HK-2 (cell line): ENCODE measurements around the gene PLCB1.
A peak's percentile ranks its signal among the peaks of the same experiment; 100 is the strongest.
"Not testable (repeated sequence)": the region's sequence is repeated elsewhere in the genome, so short reads cannot be mapped to it uniquely, and the experiment has no call there.

ENCODE experiments used
- DNase-seq: peaks from one replicate; pipeline ENCODE4 v3.0.0-alpha.2; 2018; ENCODE audit not compliant: unreplicated experiment

PLCB1 gene

DNA sequence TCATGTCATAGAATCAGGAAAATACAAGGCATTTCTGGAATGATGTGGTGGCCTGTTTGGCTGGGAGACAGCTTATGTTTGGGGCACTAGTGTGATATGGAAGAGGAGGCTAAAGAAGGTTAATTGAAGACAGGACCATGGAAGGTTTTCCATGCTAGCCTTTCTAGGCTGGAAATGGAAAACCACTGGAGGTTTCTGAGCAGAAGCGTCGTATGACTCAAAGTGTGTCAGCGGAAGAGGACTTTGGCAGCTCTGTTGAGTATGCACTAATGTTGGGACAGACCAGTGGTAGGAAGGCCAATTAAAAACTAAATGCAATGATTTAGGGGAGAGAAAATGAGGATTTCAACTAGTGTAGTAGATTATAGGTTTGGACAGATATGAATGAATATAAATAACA lies 413.1 kb downstream of the PLCB1 start:
- no peak for DNase-seq

DNA sequence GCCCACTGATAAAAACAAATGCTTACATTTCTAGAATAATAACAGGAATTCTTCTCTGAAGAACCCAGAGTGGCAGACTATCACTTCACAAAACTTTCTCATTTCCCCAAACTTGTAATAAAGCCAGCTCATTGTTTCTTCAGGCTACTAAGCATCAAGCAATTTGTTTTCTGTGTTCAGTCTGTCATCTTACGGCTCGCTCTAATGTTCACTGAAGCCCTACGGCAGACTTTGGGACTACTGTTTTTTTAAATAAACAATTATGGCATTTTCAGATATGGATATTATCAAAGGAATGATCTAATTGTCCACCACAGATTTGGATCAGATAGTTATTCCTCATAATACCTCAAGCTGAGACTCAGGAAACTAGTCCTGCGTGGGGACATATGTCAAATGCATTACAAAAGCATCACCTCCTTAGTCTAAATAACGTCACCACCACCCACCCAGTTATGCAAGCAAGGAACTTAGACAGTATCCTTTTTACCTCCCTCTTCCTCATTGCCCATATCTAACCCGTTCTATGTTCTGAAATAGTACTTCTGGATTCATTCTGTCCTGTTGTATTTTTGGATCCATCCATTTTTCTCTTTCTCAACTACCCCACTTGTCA lies 415.1 kb downstream of the PLCB1 start:
- no peak for DNase-seq

DNA sequence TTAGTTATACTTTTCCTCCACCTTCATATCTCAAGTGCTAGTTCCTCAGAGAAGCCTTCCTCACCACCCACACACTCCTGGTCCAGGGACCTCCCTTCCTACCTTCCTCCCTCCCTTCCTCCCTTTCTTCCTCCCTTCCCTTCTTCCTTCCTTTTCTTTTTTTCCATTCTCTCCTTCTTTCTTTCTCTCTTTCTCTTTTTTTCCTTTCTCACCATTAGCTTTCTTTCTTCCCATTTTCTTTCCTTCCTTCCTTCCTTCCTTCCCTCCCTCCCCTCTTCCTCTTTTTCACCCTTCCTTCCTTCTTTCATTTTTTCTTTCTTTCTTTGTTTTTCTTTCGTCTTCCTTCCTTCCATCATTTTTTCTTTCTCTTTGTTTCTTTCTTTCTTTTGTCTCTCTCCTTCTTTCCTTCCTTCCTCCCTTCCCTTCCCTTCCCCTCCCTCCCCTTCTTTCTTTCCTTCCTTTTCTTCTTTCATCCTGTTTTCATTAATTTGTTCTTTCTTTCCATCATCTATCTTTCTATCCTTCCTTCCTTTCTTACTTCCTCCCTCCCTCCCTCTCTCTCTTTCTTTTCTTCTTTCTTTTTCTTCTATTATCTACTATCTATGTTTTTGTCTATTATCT lies 416.0 kb downstream of the PLCB1 start:
- DNase-seq: no peak

DNA sequence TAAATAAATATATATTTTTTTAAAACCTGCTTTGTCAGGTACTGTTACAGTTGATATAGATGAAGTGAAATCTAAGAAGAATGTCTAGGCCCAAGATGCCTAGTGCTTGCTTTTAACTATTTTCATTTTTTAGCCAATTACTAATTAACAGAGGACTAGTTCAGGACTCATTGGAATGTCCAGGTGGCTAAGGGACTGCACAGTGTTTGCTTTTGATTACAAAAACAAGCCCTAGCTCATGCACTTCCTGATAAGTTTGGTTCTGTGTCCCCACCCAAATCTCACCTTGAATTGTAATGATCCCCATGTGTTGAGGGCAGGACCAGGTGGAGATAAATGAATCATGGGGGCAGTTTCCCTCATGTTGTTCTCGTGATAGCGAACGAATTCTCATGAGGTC lies 417.1 kb downstream of the PLCB1 start:
- DNase-seq: no peak

DNA sequence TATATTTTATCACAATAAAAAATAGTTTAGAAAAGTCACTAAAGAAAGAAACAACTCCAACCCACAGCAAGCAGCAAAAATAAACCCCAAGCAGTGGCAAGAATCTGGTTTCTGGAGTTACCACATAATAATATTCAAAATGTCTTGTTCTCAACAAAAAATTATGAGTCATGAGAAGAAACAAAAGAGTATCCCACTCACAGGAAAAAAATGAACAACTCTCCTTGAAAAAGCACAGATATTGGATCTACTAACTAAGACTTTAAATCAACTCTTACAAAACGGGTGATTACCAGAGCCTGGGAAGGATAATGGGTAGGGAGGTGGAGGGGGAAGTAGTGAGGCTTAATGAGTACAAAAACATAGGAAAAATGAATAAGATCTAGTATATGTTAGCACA lies 425.6 kb downstream of the PLCB1 start:
- DNase-seq: no peak

DNA sequence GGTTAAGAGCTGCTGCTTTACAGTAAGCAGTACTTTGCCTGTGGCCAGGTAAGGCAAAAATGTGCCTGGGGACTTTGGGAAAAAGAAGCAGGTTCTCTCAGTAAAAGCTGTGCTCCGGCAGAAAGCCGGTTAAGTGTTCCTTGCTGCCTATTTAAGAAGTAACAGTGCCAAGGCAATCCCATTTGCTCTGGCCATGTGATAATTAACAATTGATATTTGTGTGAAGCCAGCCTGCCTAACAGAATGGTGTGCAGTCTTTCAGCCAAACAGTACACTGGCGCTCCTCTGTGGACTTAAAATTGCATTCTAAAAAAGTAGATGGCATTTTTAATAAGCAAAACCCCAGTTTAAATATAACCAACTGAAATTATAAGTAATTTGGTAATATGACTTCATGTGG lies 430.3 kb downstream of the PLCB1 start:
- no peak for DNase-seq

DNA sequence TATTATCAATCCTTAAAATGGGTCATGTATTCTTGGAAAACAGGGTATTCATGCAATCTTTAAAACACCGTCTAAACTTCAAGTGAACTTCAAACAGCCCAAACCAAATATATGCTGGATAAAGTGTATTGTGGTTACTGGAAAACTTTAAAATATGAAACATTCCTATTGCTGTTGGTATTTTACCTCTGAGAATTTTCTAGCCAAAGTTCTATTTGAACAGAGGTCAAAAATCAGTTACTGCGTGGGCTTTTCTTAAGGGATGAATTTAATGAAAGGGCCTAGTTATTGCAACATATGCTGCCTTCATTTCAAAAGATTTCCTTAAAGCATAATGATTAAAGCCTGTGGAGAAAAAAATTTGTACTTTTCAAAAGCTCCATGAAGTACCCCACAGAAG lies 436.0 kb downstream of the PLCB1 start:
- DNase-seq: no peak

DNA sequence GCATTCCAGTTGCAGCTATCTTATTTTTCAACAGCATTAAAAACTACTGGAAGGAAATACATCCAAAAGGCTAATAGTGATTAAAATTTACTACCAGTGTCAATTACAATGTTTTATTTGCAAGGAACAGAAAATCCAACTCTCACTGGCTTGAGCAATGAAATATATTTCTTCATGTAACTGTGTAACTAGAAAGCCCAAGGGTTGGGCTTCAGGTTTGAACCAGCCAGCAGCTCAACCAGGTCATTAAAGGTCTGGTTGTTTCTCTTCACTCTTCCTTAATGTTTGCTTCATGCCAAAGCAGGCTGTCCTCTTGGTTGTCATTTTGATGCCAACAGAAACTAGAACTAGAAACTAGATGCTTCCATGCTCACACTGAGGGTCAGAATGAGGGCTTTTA lies 437.7 kb downstream of the PLCB1 start:
- no peak for DNase-seq

DNA sequence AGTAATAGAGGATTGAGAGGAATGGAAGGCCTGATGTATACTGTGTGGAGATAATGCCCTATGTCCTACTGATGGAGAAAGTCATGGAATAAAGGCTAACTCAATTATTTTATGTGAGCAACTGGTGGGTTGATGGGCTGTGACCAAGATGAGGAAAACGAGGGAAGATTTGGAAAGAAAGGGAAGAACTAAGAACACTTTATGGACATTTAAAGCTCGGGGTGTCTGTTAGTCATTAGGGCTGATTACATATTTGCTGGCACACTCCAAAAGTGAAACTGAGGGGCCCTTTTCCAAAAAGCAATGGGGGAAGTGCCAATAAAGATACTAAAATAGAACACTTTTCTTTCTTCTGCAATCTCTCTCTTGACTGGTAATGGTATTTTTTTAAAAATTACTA lies 439.5 kb downstream of the PLCB1 start:
- DNase-seq: no peak

DNA sequence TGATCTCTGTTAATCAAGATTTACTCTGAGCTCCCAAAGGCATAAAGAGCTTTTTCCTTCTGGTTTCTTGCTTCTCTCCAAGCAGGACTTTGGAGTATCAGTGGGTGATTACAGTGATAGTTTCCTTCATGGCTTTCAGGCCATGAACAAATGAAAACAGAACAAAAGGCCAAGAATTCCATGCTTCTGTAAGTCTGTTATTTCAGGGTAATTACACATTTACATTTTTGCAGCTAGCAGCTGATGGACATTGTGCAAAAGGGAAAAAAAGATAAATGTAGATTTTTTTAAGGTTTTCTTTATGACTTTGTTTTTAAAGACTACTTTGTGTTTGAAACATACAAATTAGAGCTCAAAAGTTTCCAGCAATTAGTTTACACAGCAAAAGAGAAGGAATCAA lies 441.6 kb downstream of the PLCB1 start:
- DNase-seq: no peak

DNA sequence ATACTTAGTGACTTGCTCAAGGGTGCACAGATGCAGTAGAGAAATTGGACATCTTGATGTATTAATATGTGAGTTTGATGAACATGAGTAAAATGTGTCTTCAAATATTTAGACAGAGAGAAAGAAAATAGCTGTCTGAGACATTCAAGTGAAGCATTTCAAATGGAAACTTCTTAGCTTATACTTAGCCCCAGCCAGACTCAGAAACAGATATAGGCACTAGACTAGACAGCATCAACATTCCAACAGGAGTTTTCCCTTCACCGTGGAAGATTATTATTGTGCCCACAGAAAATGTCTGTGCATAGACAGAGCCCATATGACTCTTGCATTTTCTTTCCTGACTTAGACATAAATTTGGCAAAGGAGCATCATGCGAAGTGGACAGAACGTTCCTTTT lies 443.0 kb downstream of the PLCB1 start:
- no peak for DNase-seq

DNA sequence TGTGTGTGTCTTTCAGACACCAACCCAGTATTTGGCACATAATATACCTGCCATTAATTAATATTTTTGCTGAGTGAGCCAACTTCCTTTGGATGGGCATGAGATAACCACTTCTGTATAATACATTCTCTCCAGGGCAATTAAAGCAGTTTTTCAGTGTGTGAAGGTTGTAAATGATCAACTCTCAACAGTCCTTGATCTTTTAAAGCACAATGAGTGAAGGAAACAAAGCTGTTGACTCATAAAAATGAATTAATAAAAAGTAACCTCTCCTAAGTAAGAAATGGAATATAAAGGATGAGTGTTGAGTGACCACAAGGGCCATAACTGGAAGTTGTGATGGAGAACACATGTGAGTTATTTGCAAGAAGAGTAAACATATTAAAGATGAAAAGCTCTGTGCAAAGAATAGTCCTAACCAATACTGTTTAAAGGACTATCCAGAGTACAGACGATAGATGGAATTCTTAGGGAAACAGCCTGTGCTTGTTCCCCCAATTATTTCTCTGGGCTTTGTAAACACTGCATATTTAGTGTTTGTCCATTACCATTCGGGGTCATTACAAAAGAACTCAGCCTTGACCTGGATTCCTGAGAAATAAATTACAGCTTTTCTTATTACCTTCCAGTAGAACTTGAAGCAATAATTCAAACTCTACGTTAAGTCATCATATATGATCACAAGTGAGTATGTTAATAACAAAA lies 446.2 kb downstream of the PLCB1 start:
- no peak for DNase-seq

DNA sequence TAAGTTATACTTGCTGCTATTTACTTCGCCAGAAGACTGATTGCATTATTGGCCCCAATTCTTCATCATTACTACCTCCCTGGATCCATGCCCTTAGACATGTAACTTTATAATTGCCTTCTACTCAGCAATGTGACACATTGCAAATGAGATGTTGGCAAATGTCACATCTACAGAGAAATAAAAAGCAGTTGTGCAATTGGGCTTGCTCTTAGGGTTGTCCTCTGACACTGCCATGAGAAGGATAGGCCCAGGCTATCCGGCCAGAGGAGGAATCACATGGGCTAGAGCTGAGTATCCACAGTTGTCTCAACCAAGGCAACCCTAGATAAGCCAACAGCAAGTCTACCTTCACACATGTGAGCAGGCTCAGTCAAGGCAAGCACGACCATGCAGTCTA lies 447.0 kb downstream of the PLCB1 start:
- DNase-seq: no peak

DNA sequence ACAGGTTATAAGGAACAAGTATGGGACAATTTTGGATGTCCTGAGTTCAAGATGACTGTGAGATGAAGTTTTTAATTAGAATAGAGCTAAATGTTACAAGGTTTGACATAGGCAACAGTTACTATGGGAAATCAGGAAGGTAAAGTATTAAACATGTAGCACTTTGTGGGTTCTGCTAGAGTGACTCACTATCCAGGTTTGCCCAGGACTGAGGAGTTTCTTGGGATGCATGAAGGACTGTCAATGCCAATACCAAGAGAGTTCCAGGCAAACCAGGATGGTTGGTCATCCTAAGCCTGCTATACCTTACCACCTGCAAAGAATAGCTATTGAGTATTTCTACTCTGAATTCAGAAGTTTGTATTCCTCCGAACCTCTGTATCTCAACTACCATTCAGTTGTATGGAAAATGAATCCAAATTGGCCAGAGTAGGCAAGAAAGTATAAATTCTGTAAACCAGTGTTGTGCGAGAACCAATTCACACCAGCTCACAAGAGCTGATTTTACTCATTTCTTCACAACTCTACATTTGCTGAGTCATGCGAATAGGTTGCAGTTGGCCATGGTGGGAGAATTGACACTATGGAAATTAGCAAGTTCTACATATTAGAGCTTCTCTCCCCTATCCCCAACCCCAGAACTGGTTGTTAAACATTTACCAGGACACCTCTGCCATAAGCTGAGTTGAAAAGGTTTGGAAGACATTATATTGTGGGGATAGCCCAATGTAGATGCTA lies 449.5 kb downstream of the PLCB1 start:
- no peak for DNase-seq

DNA sequence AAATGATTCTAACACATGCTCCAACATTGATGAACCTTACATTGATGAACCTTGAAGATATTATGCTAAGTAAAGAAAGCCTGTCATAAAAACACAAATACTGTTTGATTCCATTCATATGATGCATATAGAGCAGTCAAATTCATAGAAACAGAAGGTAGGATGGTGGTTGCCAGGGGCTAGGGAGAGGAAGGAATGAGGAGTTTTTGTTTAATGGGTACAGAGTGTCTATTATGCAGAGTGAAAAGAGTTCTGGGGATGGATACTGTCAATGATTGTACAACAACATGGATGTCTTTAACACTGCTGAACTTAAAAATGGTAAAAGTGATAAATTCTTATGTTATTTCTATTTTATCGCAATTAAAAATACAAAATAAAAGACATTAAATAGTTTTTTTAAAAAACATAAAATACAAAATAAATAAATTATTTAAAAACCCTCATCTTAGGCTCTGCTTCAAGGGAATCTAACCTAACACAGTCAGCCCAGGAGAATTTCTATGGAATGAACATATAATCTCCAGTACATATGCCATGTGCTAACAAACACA lies 451.0 kb downstream of the PLCB1 start:
- no peak for DNase-seq

DNA sequence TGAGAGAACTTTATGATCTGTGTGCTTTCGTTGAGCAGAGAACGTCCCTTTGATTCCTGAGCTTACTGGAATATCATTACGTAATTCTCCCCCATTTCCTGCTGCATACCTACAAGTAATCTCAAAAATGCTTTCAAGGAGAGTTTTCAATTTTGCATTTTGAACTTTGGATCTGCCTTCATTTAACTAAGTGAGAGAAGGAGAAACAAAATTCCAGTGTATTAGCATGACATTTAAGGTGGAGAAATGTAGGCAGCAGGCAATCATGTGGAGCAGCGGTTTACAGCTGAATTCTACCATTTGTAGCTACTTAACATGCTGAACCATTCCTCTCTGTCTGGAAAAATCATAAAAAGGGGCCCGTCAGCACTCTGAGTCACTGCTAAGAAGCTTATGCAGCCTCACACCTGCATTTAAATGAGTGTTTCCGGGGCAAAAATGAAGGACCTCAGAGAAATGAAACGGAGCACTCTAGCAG lies 451.5 kb downstream of the PLCB1 start:
- DNase-seq: no peak

DNA sequence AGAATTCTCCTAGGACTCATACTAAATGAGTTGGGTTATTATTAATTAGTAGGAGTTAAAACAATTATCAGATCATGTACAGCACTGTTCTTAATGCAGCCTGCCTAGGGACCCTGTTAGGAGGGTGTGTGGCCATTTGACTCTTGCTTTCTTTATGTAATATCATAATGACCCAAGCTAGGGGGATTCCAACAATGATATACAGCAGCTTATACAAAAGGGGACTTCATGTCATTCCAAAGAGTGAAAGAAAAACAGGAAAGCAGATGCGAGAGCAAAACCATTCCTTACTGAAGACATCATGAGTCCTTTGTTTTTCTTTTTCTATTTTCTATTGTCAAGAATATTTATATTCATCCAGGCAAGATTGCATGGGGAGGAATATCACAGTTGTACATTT lies 455.2 kb downstream of the PLCB1 start:
- no peak for DNase-seq

DNA sequence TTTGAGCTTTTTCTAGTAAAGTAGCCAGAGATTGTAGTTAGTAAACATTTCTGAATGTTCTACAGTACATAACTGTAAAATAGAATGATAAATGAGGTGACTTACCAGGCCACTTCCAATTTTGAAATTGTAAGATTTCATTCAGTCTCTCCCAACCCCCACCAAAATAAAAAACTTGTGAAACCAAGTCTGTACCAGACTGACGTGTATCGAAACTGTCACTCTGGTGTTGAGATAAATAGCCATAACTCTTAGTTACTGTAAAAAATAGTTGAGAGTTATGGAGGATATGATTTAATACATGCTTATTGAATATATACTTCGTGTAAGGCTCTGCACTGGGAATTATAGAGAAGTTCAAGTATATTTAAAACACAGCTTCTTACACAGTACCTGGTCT lies 455.7 kb downstream of the PLCB1 start:
- DNase-seq: no peak

DNA sequence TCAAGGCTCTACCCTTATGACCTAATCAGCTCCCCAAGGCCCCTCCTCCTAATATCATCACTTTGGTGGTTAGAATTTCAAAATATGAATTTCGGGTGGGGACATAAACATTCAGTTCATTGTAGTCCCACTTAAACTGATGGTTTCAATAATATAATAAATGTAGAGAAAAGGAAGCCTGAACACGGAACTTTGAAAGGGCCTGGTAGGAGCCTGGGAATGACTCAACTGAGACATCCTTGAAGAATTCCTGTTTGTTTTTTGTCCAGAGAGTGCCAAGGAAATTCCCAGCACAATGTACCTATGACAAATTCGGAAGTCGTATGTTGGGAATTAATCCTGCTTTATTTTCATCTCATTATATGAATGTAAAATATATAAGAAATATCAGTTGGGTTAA lies 457.9 kb downstream of the PLCB1 start:
- no peak for DNase-seq

DNA sequence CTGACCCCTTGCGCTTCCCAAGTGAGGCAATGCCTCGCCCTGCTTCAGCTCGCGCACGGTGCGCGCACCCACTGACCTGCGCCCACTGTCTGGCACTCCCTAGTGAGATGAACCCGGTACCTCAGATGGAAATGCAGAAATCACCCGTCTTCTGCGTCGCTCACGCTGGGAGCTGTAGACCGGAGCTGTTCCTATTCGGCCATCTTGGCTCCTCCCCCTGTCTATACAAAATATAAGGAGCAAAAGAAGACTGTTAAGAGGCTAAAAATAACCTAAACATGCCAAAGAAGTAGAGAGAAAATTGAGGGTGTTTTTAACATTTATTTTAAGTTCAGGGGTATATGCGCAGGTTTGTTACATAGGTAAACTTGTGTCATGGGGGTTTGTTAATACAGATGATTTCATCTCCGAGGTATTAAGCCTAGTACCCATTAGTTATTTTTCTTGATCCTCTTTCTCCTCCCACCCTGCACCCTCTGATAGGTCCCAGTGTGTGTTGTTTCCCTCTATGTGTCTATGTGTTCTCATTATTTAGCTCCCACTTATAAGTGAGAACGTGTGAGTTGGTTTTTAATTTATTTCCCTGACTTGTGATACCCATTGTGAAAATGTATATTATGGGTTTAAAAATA lies 469.0 kb downstream of the PLCB1 start:
- DNase-seq: not testable (repeated sequence)

DNA sequence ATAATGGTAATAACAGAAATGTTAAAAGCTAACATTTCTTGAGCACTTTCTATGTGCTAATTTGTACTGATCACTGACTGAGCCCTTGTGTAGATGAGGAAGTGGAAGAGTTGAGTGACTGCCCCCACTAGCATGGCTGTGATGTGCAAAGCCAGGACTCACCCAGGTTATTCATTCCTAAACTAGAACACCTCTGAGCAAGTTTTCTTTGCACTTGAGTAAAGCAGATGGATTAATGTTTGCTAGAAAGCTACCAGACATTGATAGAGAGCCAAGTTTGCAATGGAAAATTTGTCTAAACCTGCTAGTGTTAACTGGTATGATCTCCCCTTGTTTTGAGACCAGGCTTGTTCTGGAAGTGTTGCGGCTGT lies 469.5 kb downstream of the PLCB1 start:
- peak; percentile 10 for DNase-seq
